Spinal cord (tissue), 10 donors: ENCODE data around the gene HDAC4. TPM values are rescaled to one million over a fixed set of nuclear protein-coding genes. Genes with fewer than 3 reads are reported as not detected.

Experiments
- DNase-seq, 6 donors: peaks; one replicate each; pipeline versions ENCODE4 v3.0.0 to v3.0.0-alpha.2; 2013 to 2015; ENCODE audit warnings: low spot score in 6 of 6, low read depth in 4 of 6
- H3K27ac ChIP-seq: one replicate; pipeline ENCODE4 v1.5.1; 2013; ENCODE audit warnings: low read depth, low read length, control low read depth
- H3K27me3 ChIP-seq: one replicate; pipeline ENCODE4 v1.6.1; 2013; ENCODE audit warnings: low read length; ENCODE audit not compliant: control insufficient read depth, insufficient read depth
- H3K36me3 ChIP-seq: one replicate; pipeline ENCODE4 v1.6.1; 2013; ENCODE audit warnings: low read length; ENCODE audit not compliant: control insufficient read depth, insufficient read depth
- H3K4me1 ChIP-seq: one replicate; pipeline ENCODE4 v1.6.1; 2013; ENCODE audit warnings: low read length; ENCODE audit not compliant: control insufficient read depth, insufficient read depth
- H3K4me3 ChIP-seq: one replicate; pipeline ENCODE4 v1.5.1; 2013; ENCODE audit warnings: low read depth, low read length, control low read depth
- H3K9me3 ChIP-seq: one replicate; pipeline ENCODE4 v1.6.1; 2013; ENCODE audit warnings: low read length; ENCODE audit not compliant: control insufficient read depth, insufficient read depth
- WGBS: methylation state at CpG from one replicate; pipeline ENCODE4 v1.1.5; 2013; ENCODE audit warnings: missing lambda C conversion rate; ENCODE audit not compliant: insufficient coverage; 5-methylcytosine and 5-hydroxymethylcytosine counted together
- polyA plus RNA-seq, 2 donors: library from polyadenylated mRNA; unstranded; fragments of 120-200 nt; gene quantifications; one replicate each; pipeline ENCODE4 v1.2.1, GENCODE V29; 2013; ENCODE audit not compliant: insufficient read length in 2 of 2
- total RNA-seq, 2 donors: library from RNA; depleted of rRNA in 1 of 2; stranded (reverse); fragments of 120-200 nt in 1 of 2; fragments of >200 nt in 1 of 2; gene quantifications; one replicate each; pipeline versions ENCODE4 v1.2.3 to v1.2.4, GENCODE V29; 2013 to 2014
- donor health status: healthy.

The HDAC4 gene
- total and polyA plus RNA-seq, 4 donors: 20.7 to 35.3 (median 25.4) TPM

- Histone ChIP-seq H3K27ac (no peak overlapping the region), H3K4me3 (no peak overlapping the region), H3K4me1 (peaks cover 47% of the 10 kb centered on the region), H3K36me3 (peaks cover 20% of the 10 kb centered on the region), H3K9me3 (no peaks in the 10 kb centered on the region), H3K27me3 (no peaks in the 10 kb centered on the region)
- WGBS: 75% methylated on average over 20 of the region's 46 CpGs
- DNase-seq: no peak
These were observed 169.3 kb downstream of the HDAC4 start for GRCh38 chr2:239231231-239232194.

- H3K36me3 ChIP-seq: peaks cover 19% of the 10 kb centered on the region
- WGBS: 71% methylated on average over 19 of the region's 26 CpGs
- H3K27ac ChIP-seq: no peak overlapping the region
- H3K27me3 ChIP-seq: no peaks in the 10 kb centered on the region
- DNase-seq: no peak
- peaks cover 54% of the 10 kb centered on the region for H3K4me1 ChIP-seq
- no peak overlapping the region for H3K4me3 ChIP-seq
- no peaks in the 10 kb centered on the region for H3K9me3 ChIP-seq
These were observed 170.3 kb downstream of the HDAC4 start for GRCh38 chr2:239230318-239231052.

DNA sequence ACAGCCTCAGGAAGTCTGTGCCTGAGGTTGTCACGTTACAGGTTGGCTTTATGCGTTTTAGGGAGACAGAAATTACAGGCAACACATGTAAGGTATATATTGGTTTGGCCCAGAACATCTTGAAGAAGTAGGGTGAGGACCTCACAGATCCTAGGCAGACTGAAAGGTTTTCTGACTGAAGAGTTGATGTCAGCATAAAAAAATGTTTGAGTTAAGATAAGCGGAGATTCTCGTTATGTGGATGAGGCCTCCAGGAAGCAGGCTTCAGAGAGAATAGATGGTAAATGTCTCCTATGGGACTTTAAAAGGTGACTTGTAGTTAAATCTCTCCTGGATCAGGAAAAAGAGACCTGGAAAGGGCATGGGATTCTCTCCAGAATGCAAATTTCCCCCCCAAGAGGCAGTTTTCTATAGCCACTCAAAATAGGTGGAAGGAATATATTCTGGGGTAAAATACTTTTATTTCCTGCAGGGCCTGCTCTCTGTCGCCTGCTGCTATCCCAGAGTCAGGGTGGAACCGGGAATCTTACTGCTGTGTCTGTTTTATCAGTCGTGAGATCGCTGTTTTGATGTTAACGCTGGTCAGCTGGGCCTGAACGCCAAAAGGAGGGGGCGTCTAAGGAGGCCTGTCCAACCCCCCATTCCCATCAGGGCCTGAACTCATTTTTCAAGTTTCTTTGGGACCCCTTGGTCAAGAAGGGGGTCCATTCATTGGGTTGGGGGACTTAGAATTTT, 171.1 kb downstream of the HDAC4 start:
- 78% methylated on average over 8 of the region's 11 CpGs for WGBS
- peak overlapping the region; percentile 47 for H3K27ac ChIP-seq
- H3K36me3 ChIP-seq: peaks cover 15% of the 10 kb centered on the region
- DNase-seq: no peak
- no peaks in the 10 kb centered on the region for H3K27me3 ChIP-seq
- no peak overlapping the region for H3K4me3 ChIP-seq
- peaks cover 57% of the 10 kb centered on the region for H3K4me1 ChIP-seq
- no peaks in the 10 kb centered on the region for H3K9me3 ChIP-seq

GRCh38 chr2:239227661-239228371, 173.0 kb downstream of the HDAC4 start:
- Histone ChIP-seq H3K4me1 (peaks cover 75% of the 10 kb centered on the region), H3K27me3 (no peaks in the 10 kb centered on the region), H3K4me3 (no peak overlapping the region), H3K27ac (peak overlapping the region; percentile 67), H3K36me3 (peaks cover 15% of the 10 kb centered on the region), H3K9me3 (no peaks in the 10 kb centered on the region)
- DNase-seq: no peak
- 63% methylated on average over 14 of the region's 14 CpGs for WGBS

GRCh38 chr2:239226677-239227581, 173.9 kb downstream of the HDAC4 start:
- DNase-seq: no peak
- Histone ChIP-seq H3K4me3 (no peak overlapping the region), H3K9me3 (no peaks in the 10 kb centered on the region), H3K36me3 (peaks cover 15% of the 10 kb centered on the region), H3K27ac (peak overlapping the region; percentile 67), H3K27me3 (no peaks in the 10 kb centered on the region), H3K4me1 (peaks cover 77% of the 10 kb centered on the region)
- 69% methylated on average over 15 of the region's 17 CpGs for WGBS

- Histone ChIP-seq H3K4me3 (no peak overlapping the region), H3K36me3 (peaks cover 12% of the 10 kb centered on the region), H3K27ac (peak overlapping the region; percentile 67), H3K9me3 (no peaks in the 10 kb centered on the region), H3K27me3 (no peaks in the 10 kb centered on the region), H3K4me1 (peaks cover 76% of the 10 kb centered on the region)
- WGBS: 7% methylated on average over 5 of the region's 13 CpGs
- peak in 2 of 6 donors; percentile 54 to 64 for DNase-seq
These were observed 174.8 kb downstream of the HDAC4 start for GRCh38 chr2:239225871-239226561.

- Histone ChIP-seq H3K4me1 (peaks cover 74% of the 10 kb centered on the region), H3K27ac (peak overlapping the region; percentile 67), H3K27me3 (no peaks in the 10 kb centered on the region), H3K4me3 (no peak overlapping the region), H3K36me3 (peaks cover 12% of the 10 kb centered on the region), H3K9me3 (no peaks in the 10 kb centered on the region)
- no peak for DNase-seq
- WGBS: 70% methylated on average over 10 of the region's 13 CpGs
These were observed 175.4 kb downstream of the HDAC4 start for GRCh38 chr2:239225371-239225851.

DNA sequence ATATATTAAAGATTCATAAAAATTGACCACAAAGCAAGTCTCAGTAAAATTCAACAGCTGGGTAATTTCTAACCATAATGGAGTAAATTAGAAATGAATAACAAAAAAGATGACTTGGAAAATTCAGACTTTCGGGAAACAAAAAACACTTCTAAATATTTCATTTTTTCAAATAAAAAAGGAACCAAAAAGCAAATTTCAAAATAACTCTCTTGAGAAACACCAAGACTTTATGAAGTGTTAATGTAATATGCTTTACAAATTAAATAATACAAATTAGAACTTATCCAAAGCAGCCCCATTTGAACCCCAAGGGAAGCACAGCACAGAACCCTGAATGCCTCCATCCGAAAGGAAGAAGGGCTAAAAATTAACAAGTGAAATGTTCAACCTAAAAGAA, 175.9 kb downstream of the HDAC4 start:
- H3K4me3 ChIP-seq: no peak overlapping the region
- H3K27ac ChIP-seq: no peak overlapping the region
- no peaks in the 10 kb centered on the region for H3K9me3 ChIP-seq
- no CpG with 5 or more reads among the region's 2 CpGs for WGBS
- H3K27me3 ChIP-seq: no peaks in the 10 kb centered on the region
- peaks cover 69% of the 10 kb centered on the region for H3K4me1 ChIP-seq
- DNase-seq: no peak
- H3K36me3 ChIP-seq: peaks cover 10% of the 10 kb centered on the region
